ENCODE results near the gene KCNB1.

KCNB1 gene

DNA sequence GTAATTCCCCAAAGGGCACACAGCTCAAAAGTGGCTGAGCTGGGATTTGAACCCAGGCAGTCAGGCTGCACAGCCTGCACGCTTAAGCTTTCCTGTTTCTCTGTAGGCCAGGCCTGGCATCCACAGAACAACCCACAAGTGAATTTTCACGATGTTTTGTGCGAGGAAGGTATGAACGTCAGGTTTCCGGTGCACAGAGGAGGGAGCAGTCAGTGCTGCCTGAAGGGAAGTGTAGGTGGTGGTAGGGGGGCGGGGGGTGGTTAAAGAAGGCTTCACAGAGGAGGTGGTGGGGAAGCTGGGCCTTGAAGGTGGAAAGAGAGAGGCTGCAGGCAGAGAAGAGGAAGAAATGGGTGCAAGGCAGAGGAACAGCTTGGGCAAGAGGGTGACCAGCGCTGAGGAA lies 14.1 kb downstream of the KCNB1 start:
- no peak for DNase-seq

DNA sequence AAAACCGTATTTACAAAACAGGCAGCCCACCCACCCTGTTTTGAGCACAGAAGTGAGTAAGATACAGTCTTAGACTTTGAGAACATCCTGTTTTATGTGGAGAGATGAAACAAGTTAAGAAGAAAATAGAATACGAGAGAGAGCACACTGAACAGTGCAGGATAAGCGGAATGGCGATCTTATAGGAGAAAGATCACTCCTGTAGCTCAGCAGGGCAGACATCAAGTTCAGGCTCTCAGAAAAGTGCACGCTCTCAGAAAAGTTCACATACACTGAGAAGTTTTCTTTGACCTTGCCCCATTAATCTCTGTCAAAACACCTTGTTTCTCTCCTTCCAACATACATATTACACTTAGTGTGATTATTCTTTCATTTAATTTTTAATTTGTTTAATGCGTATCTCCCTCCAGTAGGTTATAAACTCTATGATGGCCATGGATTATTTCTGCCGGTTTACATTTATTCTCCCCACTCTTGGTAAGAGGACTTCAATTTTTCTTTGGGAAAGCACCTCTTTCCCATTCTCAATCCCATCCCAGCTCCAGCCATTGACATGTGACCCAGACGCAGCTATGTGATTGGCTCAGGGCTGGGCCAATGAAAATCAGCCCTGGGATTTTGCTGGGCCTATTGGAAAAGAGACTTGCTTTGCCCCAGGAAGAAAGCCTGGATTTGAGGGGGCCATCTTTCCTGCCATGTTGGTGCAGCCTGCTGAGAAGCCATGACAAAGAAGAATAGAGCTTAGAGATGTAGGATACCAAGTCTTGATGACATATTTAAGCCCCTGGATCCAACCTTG lies 16.2 kb downstream of the KCNB1 start:
- DNase-seq: no peak

DNA sequence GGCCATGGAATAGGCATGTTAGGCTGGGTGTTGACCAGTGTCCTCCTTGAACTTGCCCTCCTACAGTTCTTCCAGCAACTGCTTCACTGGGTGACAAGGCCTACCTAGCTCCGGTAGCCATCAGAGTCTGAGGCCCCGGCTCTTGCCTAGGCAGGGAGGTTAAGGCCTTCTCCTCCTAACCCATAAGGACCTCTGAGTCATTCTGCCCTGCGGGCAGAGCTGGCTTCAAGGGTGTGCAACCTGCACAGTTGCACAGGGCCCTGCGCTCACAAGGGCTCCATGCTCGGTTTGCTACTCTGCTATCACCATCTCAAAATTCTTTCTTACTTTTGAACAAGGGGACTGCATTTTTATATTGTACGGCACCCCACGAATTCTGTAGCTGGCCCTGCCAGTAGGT lies 17.9 kb downstream of the KCNB1 start:
- DNase-seq: no peak

DNA sequence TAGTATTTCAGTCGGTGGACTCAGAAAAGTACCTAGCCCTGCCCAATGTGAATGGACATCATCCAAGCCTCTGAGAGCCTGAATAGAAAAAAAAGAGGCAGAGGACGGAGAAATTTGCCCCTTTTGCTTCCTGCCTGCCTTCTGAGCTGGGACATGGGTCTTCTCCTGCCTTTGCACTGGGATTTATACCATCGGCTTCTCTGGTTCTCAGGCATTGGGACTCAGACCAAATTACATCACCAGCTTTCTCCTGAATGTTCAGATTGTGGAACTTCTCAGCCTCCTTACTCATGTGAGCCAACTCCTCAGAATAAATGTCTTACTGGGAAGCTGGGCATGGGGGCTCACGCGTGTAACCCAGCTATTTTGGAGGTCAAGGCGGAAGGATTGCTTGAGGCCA lies 19.8 kb downstream of the KCNB1 start:
- no peak for DNase-seq

DNA sequence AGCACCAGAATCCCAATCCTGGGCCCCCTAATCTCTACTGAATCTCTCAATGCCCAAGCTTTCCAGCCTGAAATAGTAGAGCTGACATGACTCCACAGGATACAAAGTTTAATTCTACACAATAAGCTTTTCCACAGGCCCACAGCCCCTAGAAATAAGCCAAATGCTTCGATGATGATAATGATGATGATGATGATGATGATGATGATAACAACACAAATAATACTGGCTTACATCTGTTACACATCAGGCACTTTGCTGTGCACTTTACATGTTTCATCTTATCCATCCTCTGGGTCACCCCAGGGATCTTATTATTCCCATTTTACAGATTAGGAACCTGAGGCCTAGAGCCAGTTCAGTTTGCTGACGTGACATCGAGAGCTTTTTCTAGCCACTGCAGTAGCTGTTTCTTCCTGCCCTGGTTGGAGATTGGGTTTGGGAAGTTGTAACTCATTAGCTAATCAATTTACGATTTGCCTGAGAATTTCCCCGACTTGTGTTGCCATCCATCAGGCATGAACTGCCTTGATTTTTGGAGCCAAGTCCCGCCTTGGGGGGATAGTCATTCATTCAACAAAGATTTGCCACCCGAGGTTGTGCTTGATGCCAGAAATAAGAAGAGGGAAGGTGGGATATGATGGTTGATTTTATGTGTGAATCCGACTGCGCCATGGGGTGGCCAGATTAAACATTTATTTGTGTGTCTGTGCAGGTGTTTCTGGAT lies 20.4 kb downstream of the KCNB1 start:
- no peak for DNase-seq

DNA sequence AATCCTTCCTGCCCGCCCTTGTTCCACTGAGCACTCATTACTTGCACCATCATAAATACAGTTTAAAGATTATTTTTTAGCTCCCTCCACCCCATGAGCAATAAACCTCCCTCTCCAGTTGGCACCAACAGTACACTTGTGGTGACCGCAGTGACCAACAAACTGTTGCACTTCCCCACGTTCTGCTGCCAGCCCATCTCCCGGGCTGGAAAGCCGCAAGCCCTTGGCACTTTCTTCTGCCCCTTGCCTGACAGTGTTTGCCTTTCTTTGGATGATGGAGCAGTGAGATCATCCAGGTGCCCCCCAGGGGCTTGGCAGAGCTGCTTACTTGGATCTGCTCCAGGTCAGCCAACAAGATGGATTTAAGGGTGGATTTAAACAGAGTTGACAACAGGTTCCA lies 21.6 kb downstream of the KCNB1 start:
- no peak for DNase-seq

DNA sequence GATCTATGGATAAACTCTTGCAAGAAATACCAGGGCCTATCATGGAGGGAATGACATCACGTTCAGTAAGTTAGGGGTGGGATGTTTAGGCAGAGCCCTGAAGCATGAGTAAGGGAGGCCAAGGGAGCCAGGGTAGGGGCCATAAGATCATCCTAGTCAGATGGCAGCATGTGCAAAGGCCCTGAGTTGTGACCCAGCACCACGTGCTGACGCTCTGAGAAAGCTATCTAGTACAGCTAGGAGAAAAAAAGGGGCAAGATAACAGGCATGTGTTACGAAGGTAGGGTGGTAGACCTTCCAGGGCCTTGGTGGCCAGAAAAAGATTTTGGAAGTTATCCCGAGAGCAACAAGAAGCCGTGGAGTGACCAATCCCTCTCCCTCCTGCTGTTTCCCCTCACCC lies 22.3 kb downstream of the KCNB1 start:
- no peak for DNase-seq

DNA sequence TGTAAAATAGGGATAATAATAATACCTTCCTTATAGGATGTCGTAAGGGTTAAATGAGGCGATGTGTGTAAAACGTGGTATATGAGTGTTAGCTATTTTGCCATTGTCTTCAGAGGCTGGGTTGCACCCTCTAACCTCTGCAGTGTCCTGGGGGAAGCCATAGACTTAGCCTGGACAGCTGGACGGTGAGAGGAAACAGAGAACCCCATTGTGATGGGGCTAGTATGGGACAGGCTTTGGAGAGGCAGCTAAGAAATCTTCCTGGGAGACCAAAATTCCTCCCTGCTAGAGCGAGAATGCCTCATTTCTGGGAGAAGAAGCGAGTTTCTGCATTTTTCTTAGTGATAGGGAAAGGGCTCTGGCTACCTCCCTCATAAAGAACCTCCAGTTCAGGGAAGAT lies 22.8 kb downstream of the KCNB1 start:
- DNase-seq: no peak

DNA sequence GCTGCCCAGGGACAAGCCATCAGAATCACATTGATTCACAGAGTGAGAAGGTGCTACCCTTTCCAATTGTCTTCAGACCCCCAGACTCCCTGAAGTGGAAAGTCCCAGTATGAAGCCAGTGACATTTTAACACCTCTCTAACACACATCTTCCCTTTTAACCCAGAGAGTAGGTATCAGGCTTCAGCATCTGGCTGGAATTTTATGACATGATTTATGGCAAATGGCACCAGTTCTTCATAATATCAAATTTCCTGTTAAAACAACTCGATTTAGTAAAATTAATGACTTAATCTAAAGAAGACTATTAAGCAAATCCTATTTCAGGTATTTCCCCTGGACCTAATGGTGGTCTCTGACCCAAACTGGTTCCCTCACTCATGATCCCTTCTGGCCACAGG lies 25.0 kb downstream of the KCNB1 start:
- no peak for DNase-seq

DNA sequence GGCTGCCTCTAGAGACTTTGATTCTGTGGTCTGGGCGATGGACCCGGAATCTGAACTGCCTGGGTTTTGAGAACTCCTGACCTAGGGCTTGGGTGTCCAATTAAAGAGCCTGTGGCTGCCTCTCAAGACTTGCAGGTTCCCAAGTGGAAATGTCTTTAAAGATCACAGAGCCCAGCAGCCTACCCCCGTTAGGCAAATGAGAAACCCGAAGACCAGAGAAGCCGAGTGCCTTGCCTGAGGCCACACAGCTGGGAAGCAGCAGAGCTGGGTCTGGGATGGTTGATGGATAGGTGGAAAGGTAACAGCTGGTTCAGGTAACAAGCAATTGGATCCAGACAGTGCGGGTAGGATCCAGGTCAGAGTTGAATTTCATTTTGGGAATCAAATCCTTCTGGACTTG lies 25.8 kb downstream of the KCNB1 start:
- no peak for DNase-seq

DNA sequence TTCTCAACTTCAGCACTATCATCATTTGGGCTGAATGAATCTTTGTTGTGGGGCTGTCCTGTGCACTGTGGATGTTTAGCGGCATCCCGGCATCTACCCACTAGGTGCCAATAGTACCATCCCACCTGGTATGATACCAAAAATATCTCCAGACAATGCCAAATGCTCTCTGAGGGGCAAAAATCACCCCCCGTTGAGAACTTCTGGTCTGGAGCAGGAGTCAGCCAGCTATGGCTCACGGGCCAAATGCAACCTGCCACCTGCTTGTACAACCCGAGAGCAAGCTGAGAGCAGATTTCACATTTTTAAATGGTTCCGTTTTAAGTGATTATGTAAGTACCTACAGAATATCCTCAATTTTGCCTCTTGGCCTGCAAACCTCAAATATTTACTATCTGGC lies 26.8 kb downstream of the KCNB1 start:
- no peak for DNase-seq

DNA sequence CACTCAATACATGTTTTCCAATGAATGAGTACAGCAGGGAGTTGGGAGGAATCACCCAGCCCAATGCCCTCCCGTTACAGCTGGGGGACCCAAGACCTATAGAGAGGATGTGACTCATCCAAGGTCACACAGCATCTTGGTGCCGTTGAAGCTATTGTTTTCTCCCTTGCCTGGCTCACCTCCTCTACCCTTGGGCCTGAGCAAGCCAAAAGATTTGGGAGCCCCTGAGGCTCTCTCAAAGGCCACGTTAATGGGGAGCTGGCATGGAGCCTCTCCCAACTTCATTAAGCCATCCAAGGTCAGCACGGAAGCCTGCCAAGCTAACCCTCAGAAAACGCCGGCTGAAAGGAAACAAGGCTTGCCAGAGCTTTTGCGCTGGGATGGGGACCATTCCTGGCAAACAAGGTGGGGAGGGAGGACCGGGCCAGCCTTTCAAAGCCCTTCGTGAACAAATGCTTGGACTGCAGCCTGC lies 30.4 kb downstream of the KCNB1 start:
- no peak for DNase-seq

DNA sequence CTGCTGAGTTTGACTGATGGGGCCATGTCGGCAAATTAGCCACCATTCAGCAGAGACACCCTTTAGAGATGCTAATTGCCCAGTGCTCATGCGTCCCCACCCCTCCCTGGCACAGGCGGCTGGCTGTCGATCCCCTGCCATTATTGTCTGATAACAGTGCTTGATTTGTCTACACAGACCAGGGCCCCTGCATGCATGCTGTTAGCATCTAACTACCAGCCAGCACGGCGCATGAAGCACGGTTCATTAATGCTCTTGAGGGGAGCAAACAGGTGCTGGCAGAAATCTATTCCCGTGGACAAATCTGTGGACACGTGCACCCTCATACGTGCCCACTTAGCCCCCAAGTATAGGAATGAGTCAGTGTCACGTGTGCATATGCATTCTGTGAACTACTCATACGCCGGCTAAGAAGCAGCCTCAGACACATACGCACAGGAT lies 32.2 kb downstream of the KCNB1 start:
- DNase-seq: no peak

DNA sequence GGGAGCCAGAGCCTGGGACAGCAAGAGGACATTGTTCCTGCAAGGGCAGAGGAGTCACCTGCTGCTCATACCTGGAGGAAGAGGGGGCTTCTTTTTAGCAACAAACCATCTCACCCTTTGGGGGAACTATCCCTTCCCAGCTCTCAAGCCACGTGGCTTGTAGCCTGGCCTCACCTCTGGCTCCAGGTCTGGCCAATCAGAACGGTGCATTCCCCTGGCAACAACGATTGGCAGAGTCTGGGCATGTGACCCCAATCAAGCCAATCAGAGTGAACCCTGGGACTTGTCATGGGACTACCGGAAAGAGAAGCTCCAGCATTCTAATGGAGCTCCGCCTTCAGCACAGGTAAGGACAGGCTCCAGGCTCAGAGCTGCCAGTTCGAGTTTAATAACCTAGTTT lies 33.6 kb downstream of the KCNB1 start:
- no peak for DNase-seq

DNA sequence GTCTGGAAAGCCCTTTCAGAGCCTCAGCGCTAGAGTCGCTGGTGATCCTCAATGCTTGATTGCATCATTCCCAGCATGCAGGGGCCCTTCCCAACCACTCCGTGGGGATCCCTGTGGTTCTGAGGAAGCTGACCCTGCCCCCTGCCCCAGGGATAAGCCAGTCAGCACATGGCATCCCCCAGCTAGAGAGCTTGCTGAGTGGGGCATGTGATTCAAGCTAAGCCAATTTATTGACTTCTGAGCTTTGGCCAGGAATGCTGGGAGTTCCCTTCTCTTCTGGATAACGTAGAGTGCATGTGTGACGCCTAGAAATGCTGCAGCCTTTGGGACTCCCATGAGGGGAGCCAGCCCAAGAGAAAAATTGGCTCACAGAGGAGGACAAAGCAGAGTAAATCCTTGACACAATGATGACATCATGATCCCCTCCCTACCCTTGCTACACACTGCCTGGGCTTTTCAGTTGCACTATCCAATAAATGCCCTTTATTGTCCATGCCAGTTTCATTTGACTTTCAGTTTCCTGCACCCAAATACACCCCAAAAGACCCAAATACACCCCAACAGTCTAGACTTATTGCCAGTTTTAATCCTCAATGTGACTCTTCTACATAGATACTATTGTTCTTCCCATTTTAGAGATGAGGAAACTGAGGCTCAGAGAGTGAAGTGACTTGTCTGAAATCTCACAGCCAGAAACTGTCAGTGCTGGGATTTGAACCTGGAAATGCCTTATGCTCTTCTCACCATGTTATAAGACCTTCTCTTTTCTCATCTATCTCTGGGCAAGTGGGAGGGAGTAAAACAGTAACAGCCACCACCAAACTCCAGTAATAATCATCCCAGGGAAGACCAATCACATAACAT lies 34.3 kb downstream of the KCNB1 start:
- DNase-seq: no peak

DNA sequence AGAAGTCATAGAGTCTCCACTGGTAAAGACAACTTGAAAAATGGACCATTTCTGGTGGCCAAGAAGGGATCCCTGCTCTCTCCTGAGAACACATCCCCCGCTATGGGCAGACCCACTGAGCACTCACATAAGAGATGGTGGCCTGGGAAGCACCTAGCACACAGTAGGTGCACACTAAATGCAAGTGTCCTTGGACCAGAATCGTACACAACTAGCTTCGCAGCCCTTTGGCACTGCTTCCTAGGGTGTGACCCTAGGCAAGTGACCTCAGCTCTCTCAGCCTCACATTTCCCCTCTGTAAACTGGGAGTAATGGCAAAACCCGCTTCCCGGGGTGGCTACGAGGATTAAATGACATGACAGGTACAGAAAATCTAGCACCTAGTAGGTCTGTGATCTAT lies 35.1 kb downstream of the KCNB1 start:
- no peak for DNase-seq

DNA sequence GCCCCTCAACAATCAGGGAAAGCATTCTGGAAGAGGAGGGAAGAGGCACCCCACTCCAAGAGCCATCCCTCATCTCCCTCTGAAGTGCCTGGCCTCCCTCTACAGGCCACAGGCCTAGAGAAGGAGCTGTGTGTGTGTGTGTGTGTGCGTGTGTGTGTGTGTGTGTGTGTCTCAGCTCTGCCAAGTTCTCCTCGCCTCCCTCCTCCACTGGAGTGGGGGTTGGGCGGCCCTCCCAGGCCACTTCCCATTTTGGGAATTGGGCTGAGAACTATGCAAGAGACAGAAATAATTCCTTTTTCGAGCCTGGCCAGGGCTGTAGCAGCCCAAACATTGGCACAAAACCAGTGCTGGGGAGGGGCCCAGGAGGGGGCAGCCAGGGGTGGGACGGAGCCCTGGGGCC lies 35.7 kb downstream of the KCNB1 start:
- peak; percentile 59 to 86 for DNase-seq

DNA sequence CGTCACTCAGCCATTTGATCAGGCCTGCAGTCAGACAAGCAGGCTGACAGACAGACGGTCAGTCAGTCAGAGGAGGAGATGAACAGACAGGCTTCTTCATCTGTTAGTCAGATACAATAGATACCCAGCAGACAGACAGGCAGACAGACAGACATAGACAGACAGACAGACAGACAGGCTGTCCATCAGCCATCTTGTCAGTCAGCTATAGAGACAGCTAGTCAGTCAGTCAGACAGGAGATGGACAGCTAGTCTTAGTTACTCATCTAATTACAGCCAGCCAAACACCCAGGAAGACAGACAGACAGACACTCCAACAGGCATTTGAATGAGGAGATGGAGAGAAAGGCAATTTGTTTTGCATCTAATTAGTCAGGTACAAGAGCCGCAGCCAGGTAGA lies 36.4 kb downstream of the KCNB1 start:
- no peak for DNase-seq

DNA sequence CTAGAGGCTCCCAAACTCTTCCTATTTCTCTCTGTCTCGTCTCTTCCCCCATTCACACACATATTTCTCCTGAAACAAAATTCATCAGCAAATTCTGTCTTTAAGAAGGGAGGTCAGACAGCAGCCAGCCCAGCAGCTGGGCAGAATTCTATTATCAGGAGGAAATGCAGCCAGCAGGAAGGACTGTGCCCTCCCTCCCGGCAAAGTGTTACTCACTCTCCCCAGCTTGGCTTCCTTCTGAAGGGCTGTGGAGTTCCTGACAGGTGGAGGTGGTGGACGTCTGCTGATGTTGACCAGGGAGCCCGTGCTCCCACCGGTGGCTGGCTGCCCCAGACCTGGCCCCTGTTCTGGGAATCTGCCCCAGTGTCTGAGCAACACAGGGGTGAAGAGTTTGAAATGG lies 37.3 kb downstream of the KCNB1 start:
- DNase-seq: no peak

DNA sequence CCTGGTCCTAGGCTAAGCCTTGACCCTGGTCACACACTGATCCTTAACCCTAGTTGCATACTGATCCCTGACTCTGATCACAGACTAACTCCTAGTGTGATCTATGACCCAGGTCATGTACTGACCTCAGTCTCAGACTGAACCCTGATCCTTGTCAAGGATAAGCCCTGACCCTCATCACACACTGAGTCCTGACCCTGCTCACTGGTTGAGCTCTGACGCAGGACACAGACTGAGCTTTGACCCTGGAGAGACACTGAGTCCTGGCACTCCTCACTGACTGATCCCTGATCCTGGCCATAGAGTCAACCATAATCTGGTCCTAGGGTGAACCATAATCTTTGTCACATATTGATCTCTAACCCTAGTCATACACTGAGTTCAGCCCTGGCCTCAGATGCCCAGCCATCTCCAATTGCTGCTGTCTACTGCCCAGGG lies 37.9 kb downstream of the KCNB1 start:
- no peak for DNase-seq

DNA sequence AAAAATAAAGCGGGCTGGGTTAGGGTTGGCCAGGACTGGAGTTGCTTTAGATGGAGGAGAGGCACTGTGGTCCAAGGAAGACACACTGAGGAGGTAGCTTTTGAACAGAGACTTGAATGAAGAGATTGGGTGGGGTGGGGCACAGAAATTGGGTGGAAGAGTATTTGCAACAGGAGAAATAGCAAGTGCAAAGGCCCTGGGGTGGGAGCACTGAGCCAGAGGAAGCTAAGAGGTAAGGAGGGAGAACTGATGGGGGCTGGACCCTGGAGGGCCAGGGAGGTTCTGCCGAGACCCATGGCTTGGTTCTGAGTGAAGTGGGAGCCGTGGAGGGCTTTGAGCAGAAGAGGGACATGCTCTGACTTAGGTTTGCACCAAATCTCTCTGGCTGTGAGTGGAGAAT lies 45.4 kb downstream of the KCNB1 start:
- no peak for DNase-seq

DNA sequence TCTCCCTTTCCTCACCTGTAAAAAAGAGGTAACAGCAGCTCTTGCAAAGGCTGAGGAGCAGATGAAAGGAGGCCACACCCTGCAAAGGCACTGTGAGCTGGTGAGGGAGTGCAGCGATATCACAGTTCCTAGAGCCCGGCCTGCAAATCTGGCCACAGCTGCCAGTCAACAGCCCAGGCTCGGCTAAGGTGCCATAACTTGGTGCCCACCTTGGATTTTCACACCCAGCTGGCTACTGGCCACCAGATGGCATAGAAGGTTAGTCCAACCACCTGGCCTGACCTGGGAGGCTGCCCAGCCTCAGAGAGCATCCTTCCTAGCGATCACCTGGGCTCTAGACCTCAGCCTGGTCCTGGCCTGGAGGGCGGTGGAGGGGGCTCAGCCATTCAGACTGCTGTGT lies 46.8 kb downstream of the KCNB1 start:
- no peak for DNase-seq

DNA sequence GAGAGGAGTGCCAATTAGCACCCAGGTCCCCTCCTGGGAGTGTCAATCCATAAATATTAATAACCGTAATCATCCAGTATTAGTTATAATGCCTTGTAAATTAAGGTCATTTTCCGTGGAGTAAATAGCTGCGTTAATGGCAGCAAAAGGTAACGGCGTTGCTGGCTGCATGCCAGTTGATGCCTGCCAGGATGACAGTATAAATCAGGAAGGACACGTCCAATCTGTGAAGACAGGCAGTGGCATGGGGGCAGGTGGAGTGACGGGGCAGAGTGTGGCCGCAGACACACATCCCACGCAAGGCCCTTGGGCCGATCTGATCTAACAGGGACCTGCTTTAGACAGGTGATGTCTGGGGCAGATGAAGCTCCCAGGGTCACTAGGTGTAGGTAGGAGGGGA lies 49.1 kb downstream of the KCNB1 start:
- DNase-seq: no peak

Measured in inflammatory macrophage (primary cell).